ENCODE results near the gene TRIM71.

DNA sequence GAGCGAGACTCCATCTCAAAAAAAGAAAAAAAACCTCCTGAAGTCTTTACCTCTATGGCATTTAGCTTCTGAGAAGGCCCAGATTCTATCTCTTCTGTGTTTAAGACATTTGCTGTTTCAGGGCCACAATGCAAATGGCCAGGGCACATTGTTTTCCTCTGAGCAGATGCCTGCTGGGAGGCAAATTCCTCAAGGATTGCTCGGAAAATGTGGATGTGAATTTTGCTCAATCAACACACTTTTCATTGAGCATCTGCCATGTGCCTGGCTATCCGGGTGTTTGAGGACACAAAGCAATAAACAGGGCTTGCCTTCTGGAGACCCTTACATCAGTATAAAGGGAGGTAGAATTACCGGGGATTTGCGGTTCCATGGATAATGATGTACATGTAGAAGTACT, 20.0 kb downstream of the TRIM71 start:
- TF ChIP-seq SMAD3 (CRISPR knock-in tag; IDR thresholded peaks at IDR 0.05; ENCODE audit: borderline replicate concordance), result no peak
- TF ChIP-seq NR3C1 (CRISPR knock-in tag; conservative IDR thresholded peaks at IDR 0.05; ENCODE audit: low read depth), result no peak
- no peak for TF ChIP-seq NFE2L1 (CRISPR knock-in tag; IDR thresholded peaks at IDR 0.05)
- TF ChIP-seq, protein P1, sequence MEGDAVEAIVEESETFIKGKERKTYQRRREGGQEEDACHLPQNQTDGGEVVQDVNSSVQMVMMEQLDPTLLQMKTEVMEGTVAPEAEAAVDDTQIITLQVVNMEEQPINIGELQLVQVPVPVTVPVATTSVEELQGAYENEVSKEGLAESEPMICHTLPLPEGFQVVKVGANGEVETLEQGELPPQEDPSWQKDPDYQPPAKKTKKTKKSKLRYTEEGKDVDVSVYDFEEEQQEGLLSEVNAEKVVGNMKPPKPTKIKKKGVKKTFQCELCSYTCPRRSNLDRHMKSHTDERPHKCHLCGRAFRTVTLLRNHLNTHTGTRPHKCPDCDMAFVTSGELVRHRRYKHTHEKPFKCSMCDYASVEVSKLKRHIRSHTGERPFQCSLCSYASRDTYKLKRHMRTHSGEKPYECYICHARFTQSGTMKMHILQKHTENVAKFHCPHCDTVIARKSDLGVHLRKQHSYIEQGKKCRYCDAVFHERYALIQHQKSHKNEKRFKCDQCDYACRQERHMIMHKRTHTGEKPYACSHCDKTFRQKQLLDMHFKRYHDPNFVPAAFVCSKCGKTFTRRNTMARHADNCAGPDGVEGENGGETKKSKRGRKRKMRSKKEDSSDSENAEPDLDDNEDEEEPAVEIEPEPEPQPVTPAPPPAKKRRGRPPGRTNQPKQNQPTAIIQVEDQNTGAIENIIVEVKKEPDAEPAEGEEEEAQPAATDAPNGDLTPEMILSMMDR (IDR thresholded peaks at IDR 0.05), result no peak
- TF ChIP-seq CBFB (CRISPR knock-in tag; IDR thresholded peaks at IDR 0.05; ENCODE audit: low read depth), result no peak
- TF ChIP-seq CREB1 (CRISPR knock-in tag; IDR thresholded peaks at IDR 0.05), result no peak
- no peak for TF ChIP-seq NR1H2 (CRISPR knock-in tag; IDR thresholded peaks at IDR 0.05)
- TF ChIP-seq, protein P2, sequence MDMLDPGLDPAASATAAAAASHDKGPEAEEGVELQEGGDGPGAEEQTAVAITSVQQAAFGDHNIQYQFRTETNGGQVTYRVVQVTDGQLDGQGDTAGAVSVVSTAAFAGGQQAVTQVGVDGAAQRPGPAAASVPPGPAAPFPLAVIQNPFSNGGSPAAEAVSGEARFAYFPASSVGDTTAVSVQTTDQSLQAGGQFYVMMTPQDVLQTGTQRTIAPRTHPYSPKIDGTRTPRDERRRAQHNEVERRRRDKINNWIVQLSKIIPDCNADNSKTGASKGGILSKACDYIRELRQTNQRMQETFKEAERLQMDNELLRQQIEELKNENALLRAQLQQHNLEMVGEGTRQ (CRISPR knock-in tag; IDR thresholded peaks at IDR 0.05), result no peak
- TF ChIP-seq FOXJ3 (CRISPR knock-in tag; IDR thresholded peaks at IDR 0.05; ENCODE audit: borderline replicate concordance), result no peak
- TF ChIP-seq GABPB1 (CRISPR knock-in tag; IDR thresholded peaks at IDR 0.05), result no peak
- no peak for TF ChIP-seq ZNF232 (CRISPR knock-in tag; IDR thresholded peaks at IDR 0.05)
